SK-N-SH treated with all-trans-retinoic acid at 6 μM for 48 hours (cell line): Measurements from ENCODE around the gene KLF15.

Source experiments
- ISL1 ChIP-seq: fragments of 250-450 bp; sonication (Bioruptor Pico); IDR thresholded peaks from 2 replicates; pipeline ENCODE4 v2.1.2; 2022; ENCODE audit warnings: mild to moderate bottlenecking, moderate library complexity
- PPARA ChIP-seq: fragments of 250-450 bp; sonication (Bioruptor Pico); IDR thresholded peaks from 2 replicates; pipeline ENCODE4 v1.5.0; 2020; ENCODE audit warnings: mild to moderate bottlenecking, borderline replicate concordance
- RARB ChIP-seq: fragments of 250-450 bp; sonication (Bioruptor Pico); IDR thresholded peaks from 2 replicates; pipeline ENCODE4 v1.8.0; 2021; ENCODE audit warnings: mild to moderate bottlenecking, moderate library complexity
- ZFP3 ChIP-seq: fragments of 250-450 bp; sonication (Bioruptor Pico); IDR thresholded peaks from 2 replicates; pipeline ENCODE4 v1.5.0; 2020; ENCODE audit warnings: mild to moderate bottlenecking, moderate library complexity
- ZNF8 ChIP-seq: fragments of 450-650 bp; formaldehyde crosslinking; IDR thresholded peaks from 2 replicates; pipeline ENCODE4 v1.5.0; 2020; ENCODE audit warnings: mild to moderate bottlenecking, moderate library complexity
- TF ChIP-seq, protein P1 (sequence below): fragments of 250-450 bp; sonication (Bioruptor Pico); IDR thresholded peaks from 2 replicates; pipeline ENCODE4 v1.8.0; 2020; ENCODE audit warnings: mild to moderate bottlenecking, moderate library complexity, borderline replicate concordance

DNA sequence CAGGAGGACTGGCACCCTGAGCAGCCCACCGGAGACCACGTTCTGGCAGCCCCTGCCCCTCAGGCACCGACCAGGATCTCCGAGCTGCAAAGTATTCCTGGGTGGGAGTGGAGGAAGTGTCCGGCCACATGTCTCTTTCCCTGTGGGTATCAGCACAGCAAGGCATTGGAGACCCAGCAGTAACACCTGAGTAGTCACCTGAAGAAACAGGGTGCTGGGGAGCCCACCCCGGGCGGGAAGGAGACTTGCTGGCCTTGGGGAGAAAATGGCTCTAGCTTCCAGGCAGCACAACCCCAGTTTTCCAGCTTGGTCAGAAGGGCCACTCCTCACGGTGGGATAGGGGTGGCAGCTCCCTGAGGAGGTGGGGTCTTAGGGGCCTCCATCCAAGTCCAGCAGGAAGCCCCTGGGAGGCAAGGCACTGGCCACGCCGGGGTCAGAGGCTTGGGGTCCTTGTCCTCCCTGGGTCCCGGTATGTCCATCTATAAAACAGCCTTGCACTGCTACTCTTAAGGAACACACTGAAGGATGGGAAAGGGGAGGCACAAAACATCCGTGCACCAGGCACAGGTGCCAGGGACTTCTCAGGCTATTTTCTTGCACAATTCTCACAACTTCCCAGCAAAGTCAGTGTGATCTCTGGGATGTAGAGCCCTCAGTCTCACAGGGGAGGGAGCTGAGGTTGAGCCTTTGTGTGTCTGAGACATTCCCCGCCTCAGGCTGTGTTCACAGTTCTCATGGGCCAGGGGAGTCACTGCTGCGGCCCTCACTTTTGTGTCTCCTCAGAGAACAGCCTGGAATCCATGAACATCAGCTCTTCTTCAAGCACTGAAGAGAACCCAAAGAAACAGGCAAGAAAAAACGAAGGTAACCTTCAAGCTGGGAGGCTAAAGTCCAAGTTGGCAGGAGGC, 49.4 kb upstream of the KLF15 start:
- TF ChIP-seq ISL1 (CRISPR knock-in tag) (no peak), RARB (CRISPR knock-in tag) (no peak), ZNF8 (CRISPR knock-in tag) (no peak), PPARA (CRISPR knock-in tag) (no peak), ZFP3 (no peak)
- TF ChIP-seq, protein P1, sequence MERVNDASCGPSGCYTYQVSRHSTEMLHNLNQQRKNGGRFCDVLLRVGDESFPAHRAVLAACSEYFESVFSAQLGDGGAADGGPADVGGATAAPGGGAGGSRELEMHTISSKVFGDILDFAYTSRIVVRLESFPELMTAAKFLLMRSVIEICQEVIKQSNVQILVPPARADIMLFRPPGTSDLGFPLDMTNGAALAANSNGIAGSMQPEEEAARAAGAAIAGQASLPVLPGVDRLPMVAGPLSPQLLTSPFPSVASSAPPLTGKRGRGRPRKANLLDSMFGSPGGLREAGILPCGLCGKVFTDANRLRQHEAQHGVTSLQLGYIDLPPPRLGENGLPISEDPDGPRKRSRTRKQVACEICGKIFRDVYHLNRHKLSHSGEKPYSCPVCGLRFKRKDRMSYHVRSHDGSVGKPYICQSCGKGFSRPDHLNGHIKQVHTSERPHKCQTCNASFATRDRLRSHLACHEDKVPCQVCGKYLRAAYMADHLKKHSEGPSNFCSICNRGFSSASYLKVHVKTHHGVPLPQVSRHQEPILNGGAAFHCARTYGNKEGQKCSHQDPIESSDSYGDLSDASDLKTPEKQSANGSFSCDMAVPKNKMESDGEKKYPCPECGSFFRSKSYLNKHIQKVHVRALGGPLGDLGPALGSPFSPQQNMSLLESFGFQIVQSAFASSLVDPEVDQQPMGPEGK (CRISPR knock-in tag): no peak
